H1 (cell line): ENCODE data around the gene TMEM115. TPM values are rescaled to one million over a fixed set of nuclear protein-coding genes. Genes with fewer than 3 reads are reported as not detected.
A peak's percentile ranks its signal among the peaks of the same experiment; 100 is the strongest.

Source experiments
- CTBP2 ChIP-seq: IDR thresholded peaks from 2 replicates; pipeline ENCODE4 v1.7.0; 2011; ENCODE audit warnings: borderline replicate concordance, mild to moderate bottlenecking, moderate library complexity, mixed read lengths, low read length; ENCODE audit not compliant: insufficient read depth, insufficient read length
- MAFK ChIP-seq: IDR thresholded peaks from 2 replicates; pipeline ENCODE4 v1.6.1; 2012; ENCODE audit warnings: low read depth, mild to moderate bottlenecking, improper control_type of control experiment, low read length
- RBBP5 ChIP-seq: IDR thresholded peaks from 2 replicates; pipeline ENCODE4 v1.7.1; 2012; ENCODE audit warnings: low read depth, mild to moderate bottlenecking, inconsistent platforms, low read length, moderate library complexity, borderline replicate concordance
- RNF2 ChIP-seq: fragments of 200-900, 300-1000 bp; sonication (generic); IDR thresholded peaks from 2 replicates; pipeline ENCODE4 v1.7.1; 2016; ENCODE audit warnings: borderline replicate concordance, low read depth, mild to moderate bottlenecking, antibody characterized with exemption, low read length; ENCODE audit not compliant: poor library complexity, severe bottlenecking; ENCODE audit errors: missing control alignments
- SP1 ChIP-seq: IDR thresholded peaks from 2 replicates; pipeline ENCODE4 v1.6.1; 2011; ENCODE audit warnings: low read depth, low read length
- TEAD4 ChIP-seq: IDR thresholded peaks from 2 replicates; pipeline ENCODE4 v1.6.1; 2012; ENCODE audit warnings: low read depth, low read length, inconsistent platforms, mixed read lengths
- polyA plus RNA-seq, 7 experiments: library from polyadenylated mRNA; depleted of rRNA in 3 of 7; stranded (reverse) in 5 of 7; unstranded in 2 of 7; fragments of >200 nt in 5 of 7; fragments of 200-250 nt in 2 of 7; gene quantifications; 1 replicate in 5 of 7; 2 replicates in 1 of 7; 4 replicates in 1 of 7; pipeline versions ENCODE4 v1.2.1 to v1.2.3, GENCODE V29; 2011 to 2013; ENCODE audit warnings: missing spikeins in 2 of 7, mixed read lengths in 2 of 7
- total RNA-seq: library from RNA; stranded (reverse); fragmentation: NEBNext Ultra II Directional; extraction: Animal tissue kit (Norgen Biotek cat#: 25700); gene quantifications from 2 replicates; pipeline ENCODE4 v1.2.1, GENCODE V29; 2021
- TF ChIP-seq, protein P1 (sequence below), 3 experiments: IDR thresholded peaks; 1 replicate in 2 of 3; 2 replicates in 1 of 3; pipeline versions ENCODE4 v1.5.1 to v1.6.1; 2011; ENCODE audit warnings: low read length in 3 of 3, mild to moderate bottlenecking in 3 of 3, inconsistent platforms in 2 of 3, low read depth in 1 of 3, moderate library complexity in 1 of 3; ENCODE audit not compliant: insufficient read depth in 1 of 3; ENCODE audit errors: control extremely low read depth in 1 of 3
- TF ChIP-seq, protein P2 (sequence below): fragments of 300-600 bp; sonication (generic); IDR thresholded peaks from 2 replicates; pipeline ENCODE4 v1.7.1; 2012; ENCODE audit warnings: low read length, moderate library complexity, mild to moderate bottlenecking, inconsistent platforms; ENCODE audit not compliant: insufficient replicate concordance

The TMEM115 gene
- total and polyA plus RNA-seq, 2 of the 8 experiments (the other 6 are each of a cell fraction or from before 2014, with no cell fraction given): 25.4 to 32.4 TPM

DNA sequence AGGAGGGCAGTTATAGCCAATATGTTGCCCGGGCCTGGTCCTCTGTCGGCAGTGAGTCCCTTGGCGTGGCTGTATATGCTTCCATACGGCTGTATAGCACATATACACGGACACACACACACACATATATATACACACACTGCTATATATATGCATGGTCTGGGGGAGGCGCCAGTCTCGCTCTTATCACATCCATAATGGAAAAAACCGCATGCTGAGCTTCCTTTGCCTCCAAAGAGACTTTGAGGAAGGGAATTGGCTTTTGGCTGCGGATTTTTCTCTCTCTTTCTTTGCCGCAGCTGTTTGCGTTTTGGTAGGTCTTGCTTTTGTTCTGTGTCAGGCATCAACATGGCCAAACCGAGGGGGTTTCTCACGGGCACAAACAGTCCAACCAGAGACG, 11.3 kb upstream of the TMEM115 start (continued):
- TF ChIP-seq, protein P1, sequence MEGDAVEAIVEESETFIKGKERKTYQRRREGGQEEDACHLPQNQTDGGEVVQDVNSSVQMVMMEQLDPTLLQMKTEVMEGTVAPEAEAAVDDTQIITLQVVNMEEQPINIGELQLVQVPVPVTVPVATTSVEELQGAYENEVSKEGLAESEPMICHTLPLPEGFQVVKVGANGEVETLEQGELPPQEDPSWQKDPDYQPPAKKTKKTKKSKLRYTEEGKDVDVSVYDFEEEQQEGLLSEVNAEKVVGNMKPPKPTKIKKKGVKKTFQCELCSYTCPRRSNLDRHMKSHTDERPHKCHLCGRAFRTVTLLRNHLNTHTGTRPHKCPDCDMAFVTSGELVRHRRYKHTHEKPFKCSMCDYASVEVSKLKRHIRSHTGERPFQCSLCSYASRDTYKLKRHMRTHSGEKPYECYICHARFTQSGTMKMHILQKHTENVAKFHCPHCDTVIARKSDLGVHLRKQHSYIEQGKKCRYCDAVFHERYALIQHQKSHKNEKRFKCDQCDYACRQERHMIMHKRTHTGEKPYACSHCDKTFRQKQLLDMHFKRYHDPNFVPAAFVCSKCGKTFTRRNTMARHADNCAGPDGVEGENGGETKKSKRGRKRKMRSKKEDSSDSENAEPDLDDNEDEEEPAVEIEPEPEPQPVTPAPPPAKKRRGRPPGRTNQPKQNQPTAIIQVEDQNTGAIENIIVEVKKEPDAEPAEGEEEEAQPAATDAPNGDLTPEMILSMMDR (IDR thresholded peaks at IDR 0.05; ENCODE audit: control extremely low read depth in 1 of 3, insufficient read depth in 1 of 3, low read depth in 1 of 3, low read length in 3 of 3): peak in 1 of 3 experiments; percentile 34; a peak in 1 of 4 replicates
- TF ChIP-seq MAFK (no peak), SP1 (no peak), CTBP2 (no peak), TEAD4 (no peak), RBBP5 (no peak), RNF2 (no peak)
- TF ChIP-seq, protein P2, sequence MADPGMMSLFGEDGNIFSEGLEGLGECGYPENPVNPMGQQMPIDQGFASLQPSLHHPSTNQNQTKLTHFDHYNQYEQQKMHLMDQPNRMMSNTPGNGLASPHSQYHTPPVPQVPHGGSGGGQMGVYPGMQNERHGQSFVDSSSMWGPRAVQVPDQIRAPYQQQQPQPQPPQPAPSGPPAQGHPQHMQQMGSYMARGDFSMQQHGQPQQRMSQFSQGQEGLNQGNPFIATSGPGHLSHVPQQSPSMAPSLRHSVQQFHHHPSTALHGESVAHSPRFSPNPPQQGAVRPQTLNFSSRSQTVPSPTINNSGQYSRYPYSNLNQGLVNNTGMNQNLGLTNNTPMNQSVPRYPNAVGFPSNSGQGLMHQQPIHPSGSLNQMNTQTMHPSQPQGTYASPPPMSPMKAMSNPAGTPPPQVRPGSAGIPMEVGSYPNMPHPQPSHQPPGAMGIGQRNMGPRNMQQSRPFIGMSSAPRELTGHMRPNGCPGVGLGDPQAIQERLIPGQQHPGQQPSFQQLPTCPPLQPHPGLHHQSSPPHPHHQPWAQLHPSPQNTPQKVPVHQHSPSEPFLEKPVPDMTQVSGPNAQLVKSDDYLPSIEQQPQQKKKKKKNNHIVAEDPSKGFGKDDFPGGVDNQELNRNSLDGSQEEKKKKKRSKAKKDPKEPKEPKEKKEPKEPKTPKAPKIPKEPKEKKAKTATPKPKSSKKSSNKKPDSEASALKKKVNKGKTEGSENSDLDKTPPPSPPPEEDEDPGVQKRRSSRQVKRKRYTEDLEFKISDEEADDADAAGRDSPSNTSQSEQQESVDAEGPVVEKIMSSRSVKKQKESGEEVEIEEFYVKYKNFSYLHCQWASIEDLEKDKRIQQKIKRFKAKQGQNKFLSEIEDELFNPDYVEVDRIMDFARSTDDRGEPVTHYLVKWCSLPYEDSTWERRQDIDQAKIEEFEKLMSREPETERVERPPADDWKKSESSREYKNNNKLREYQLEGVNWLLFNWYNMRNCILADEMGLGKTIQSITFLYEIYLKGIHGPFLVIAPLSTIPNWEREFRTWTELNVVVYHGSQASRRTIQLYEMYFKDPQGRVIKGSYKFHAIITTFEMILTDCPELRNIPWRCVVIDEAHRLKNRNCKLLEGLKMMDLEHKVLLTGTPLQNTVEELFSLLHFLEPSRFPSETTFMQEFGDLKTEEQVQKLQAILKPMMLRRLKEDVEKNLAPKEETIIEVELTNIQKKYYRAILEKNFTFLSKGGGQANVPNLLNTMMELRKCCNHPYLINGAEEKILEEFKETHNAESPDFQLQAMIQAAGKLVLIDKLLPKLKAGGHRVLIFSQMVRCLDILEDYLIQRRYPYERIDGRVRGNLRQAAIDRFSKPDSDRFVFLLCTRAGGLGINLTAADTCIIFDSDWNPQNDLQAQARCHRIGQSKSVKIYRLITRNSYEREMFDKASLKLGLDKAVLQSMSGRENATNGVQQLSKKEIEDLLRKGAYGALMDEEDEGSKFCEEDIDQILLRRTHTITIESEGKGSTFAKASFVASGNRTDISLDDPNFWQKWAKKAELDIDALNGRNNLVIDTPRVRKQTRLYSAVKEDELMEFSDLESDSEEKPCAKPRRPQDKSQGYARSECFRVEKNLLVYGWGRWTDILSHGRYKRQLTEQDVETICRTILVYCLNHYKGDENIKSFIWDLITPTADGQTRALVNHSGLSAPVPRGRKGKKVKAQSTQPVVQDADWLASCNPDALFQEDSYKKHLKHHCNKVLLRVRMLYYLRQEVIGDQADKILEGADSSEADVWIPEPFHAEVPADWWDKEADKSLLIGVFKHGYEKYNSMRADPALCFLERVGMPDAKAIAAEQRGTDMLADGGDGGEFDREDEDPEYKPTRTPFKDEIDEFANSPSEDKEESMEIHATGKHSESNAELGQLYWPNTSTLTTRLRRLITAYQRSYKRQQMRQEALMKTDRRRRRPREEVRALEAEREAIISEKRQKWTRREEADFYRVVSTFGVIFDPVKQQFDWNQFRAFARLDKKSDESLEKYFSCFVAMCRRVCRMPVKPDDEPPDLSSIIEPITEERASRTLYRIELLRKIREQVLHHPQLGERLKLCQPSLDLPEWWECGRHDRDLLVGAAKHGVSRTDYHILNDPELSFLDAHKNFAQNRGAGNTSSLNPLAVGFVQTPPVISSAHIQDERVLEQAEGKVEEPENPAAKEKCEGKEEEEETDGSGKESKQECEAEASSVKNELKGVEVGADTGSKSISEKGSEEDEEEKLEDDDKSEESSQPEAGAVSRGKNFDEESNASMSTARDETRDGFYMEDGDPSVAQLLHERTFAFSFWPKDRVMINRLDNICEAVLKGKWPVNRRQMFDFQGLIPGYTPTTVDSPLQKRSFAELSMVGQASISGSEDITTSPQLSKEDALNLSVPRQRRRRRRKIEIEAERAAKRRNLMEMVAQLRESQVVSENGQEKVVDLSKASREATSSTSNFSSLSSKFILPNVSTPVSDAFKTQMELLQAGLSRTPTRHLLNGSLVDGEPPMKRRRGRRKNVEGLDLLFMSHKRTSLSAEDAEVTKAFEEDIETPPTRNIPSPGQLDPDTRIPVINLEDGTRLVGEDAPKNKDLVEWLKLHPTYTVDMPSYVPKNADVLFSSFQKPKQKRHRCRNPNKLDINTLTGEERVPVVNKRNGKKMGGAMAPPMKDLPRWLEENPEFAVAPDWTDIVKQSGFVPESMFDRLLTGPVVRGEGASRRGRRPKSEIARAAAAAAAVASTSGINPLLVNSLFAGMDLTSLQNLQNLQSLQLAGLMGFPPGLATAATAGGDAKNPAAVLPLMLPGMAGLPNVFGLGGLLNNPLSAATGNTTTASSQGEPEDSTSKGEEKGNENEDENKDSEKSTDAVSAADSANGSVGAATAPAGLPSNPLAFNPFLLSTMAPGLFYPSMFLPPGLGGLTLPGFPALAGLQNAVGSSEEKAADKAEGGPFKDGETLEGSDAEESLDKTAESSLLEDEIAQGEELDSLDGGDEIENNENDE: no peak
